ENCODE measurements around the gene SWSAP1. TPM values are rescaled to one million over a fixed set of nuclear protein-coding genes. Genes with fewer than 3 reads are reported as not detected.

Gene SWSAP1
- total RNA-seq, 1 donor: 0.72 TPM

GRCh38 chr19:11421371-11422098, 47.1 kb downstream of the SWSAP1 start:
- Histone ChIP-seq H3K4me2 (ENCODE audit: insufficient read depth, low read length) (peak overlapping the region; percentile 77), H4K20me1 (ENCODE audit: insufficient read depth, low read length) (no peaks in the 10 kb centered on the region), H3K36me3 (ENCODE audit: insufficient read depth, low read length) (no peaks in the 10 kb centered on the region), H3K4me3 (ENCODE audit: insufficient read depth, low read length) (no peak overlapping the region), H2AFZ (ENCODE audit: low read length) (no peak overlapping the region), H3K79me2 (ENCODE audit: insufficient read depth, low read length) (no peaks in the 10 kb centered on the region), H3K27me3 (ENCODE audit: insufficient read depth, low read length) (peaks cover 14% of the 10 kb centered on the region), H3K4me1 (ENCODE audit: insufficient read depth, low read length) (peaks cover 7% of the 10 kb centered on the region), H3K27ac (ENCODE audit: low read depth, low read length) (no peak overlapping the region), H3K9me3 (ENCODE audit: low read depth, low read length) (no peaks in the 10 kb centered on the region)
- DNase-seq (ENCODE audit: insufficient read length, low spot score, missing footprints): peak; percentile 93
- TF ChIP-seq CTCF (IDR thresholded peaks at IDR 0.05; ENCODE audit: extremely low read depth, low read depth, low read length): no peak

- no peaks in the 10 kb centered on the region for H3K36me3 ChIP-seq (ENCODE audit: insufficient read depth, low read length)
- no peaks in the 10 kb centered on the region for H3K79me2 ChIP-seq (ENCODE audit: insufficient read depth, low read length)
- no peaks in the 10 kb centered on the region for H4K20me1 ChIP-seq (ENCODE audit: insufficient read depth, low read length)
- H3K4me2 ChIP-seq (ENCODE audit: insufficient read depth, low read length): peak overlapping the region; percentile 67
- TF ChIP-seq CTCF (IDR thresholded peaks at IDR 0.05; ENCODE audit: extremely low read depth, low read depth, low read length): no peak
- H3K9me3 ChIP-seq (ENCODE audit: low read depth, low read length): no peaks in the 10 kb centered on the region
- H2AFZ ChIP-seq (ENCODE audit: low read length): no peak overlapping the region
- peak; percentile 92 for DNase-seq (ENCODE audit: insufficient read length, low spot score, missing footprints)
- peak overlapping the region; percentile 37 for H3K4me3 ChIP-seq (ENCODE audit: insufficient read depth, low read length)
- no peak overlapping the region for H3K27ac ChIP-seq (ENCODE audit: low read depth, low read length)
- H3K27me3 ChIP-seq (ENCODE audit: insufficient read depth, low read length): peaks cover 14% of the 10 kb centered on the region
- H3K4me1 ChIP-seq (ENCODE audit: insufficient read depth, low read length): peaks cover 7% of the 10 kb centered on the region
Observed at GRCh38 chr19:11422163-11423065, 47.9 kb downstream of the SWSAP1 start.

- H3K79me2 ChIP-seq (ENCODE audit: insufficient read depth, low read length): no peaks in the 10 kb centered on the region
- H2AFZ ChIP-seq (ENCODE audit: low read length): no peak overlapping the region
- peaks cover 7% of the 10 kb centered on the region for H3K4me1 ChIP-seq (ENCODE audit: insufficient read depth, low read length)
- peak; percentile 83 for DNase-seq (ENCODE audit: insufficient read length, low spot score, missing footprints)
- no peak overlapping the region for H3K4me2 ChIP-seq (ENCODE audit: insufficient read depth, low read length)
- no peaks in the 10 kb centered on the region for H3K9me3 ChIP-seq (ENCODE audit: low read depth, low read length)
- TF ChIP-seq CTCF (IDR thresholded peaks at IDR 0.05; ENCODE audit: extremely low read depth, low read depth, low read length): no peak
- H3K4me3 ChIP-seq (ENCODE audit: insufficient read depth, low read length): no peak overlapping the region
- H3K27ac ChIP-seq (ENCODE audit: low read depth, low read length): no peak overlapping the region
- peaks cover 14% of the 10 kb centered on the region for H3K27me3 ChIP-seq (ENCODE audit: insufficient read depth, low read length)
- no peaks in the 10 kb centered on the region for H3K36me3 ChIP-seq (ENCODE audit: insufficient read depth, low read length)
- H4K20me1 ChIP-seq (ENCODE audit: insufficient read depth, low read length): no peaks in the 10 kb centered on the region
Observed at GRCh38 chr19:11423164-11423790, 48.8 kb downstream of the SWSAP1 start.

Data from osteoblast (primary cell).